DOHH2 (cell line): ENCODE data around the gene ABCA1.

Experiments
- H3F3A ChIP-seq: fragments of 200-600 bp; sonication (generic), shearing (Covaris generic); 2 replicates; pipeline ENCODE4 v1.6.0; 2016; ENCODE audit warnings: antibody characterized with exemption, mild to moderate bottlenecking; ENCODE audit not compliant: control insufficient read depth, insufficient read depth
- H3K27ac ChIP-seq: fragments of 200-600 bp; sonication (generic); 2 replicates; pipeline ENCODE4 v1.5.1; 2014; ENCODE audit warnings: low read depth, mild to moderate bottlenecking, low read length, moderate library complexity
- H3K27me3 ChIP-seq: fragments of 200-600 bp; sonication (generic); 2 replicates; pipeline ENCODE4 v1.6.1; 2014; ENCODE audit warnings: mild to moderate bottlenecking, low read length, mixed read lengths; ENCODE audit not compliant: control insufficient read depth
- H3K36me3 ChIP-seq: fragments of 200-600 bp; sonication (generic); 2 replicates; pipeline ENCODE4 v1.6.1; 2014; ENCODE audit warnings: mild to moderate bottlenecking, low read length, moderate library complexity, mixed read lengths; ENCODE audit not compliant: control insufficient read depth
- H3K4me1 ChIP-seq: fragments of 200-600 bp; sonication (generic); 2 replicates; pipeline ENCODE4 v1.6.1; 2014; ENCODE audit warnings: mild to moderate bottlenecking, low read length, mixed read lengths; ENCODE audit not compliant: control insufficient read depth
- H3K4me2 ChIP-seq: fragments of 200-600 bp; sonication (generic); 2 replicates; pipeline ENCODE4 v1.6.0; 2014; ENCODE audit warnings: mild to moderate bottlenecking, low read length, moderate library complexity
- H3K4me3 ChIP-seq: fragments of 200-600 bp; sonication (generic); 2 replicates; pipeline ENCODE4 v1.5.1; 2014; ENCODE audit warnings: mild to moderate bottlenecking, low read length, mixed read lengths
- H3K79me2 ChIP-seq: fragments of 200-600 bp; sonication (generic); 2 replicates; pipeline ENCODE4 v1.6.1; 2014; ENCODE audit warnings: mild to moderate bottlenecking, low read length, mixed read lengths; ENCODE audit not compliant: control insufficient read depth
- H3K9me2 ChIP-seq: fragments of 200-600 bp; sonication (generic); replicated peaks from 2 replicates; pipeline ENCODE4 v1.6.1; 2014; ENCODE audit warnings: mild to moderate bottlenecking, low read length, mixed read lengths; ENCODE audit not compliant: control insufficient read depth
- H3K9me3 ChIP-seq: fragments of 200-600 bp; sonication (generic); 2 replicates; pipeline ENCODE4 v1.6.1; 2014; ENCODE audit warnings: antibody characterized with exemption, low read length, mixed read lengths; ENCODE audit not compliant: control insufficient read depth, insufficient read depth
- H4K20me1 ChIP-seq: fragments of 200-600 bp; sonication (generic); 2 replicates; pipeline ENCODE4 v1.6.0; 2014; ENCODE audit warnings: low read depth, mild to moderate bottlenecking, antibody characterized with exemption, low read length, moderate library complexity; ENCODE audit not compliant: control insufficient read depth, insufficient read depth
- CTCF ChIP-seq: fragments of 200-600 bp; sonication (generic); IDR thresholded peaks from one replicate; pipeline ENCODE4 v1.5.1; 2014; ENCODE audit warnings: antibody characterized with exemption, mild to moderate bottlenecking, low read depth, low read length; ENCODE audit not compliant: poor library complexity, severe bottlenecking
- EZH2phosphoT487 ChIP-seq: fragments of 200-600 bp; sonication (generic); IDR thresholded peaks from 2 replicates; pipeline ENCODE4 v1.6.1; 2017; ENCODE audit warnings: borderline replicate concordance, mild to moderate bottlenecking, antibody characterized with exemption, low read length, moderate library complexity, mixed read lengths

The ABCA1 gene

GRCh38 chr9:104808035-104808614, 119.8 kb downstream of the ABCA1 start:
- H3K9me2 ChIP-seq = no peaks in the 10 kb centered on the region
- H3K79me2 ChIP-seq = no peaks in the 10 kb centered on the region
- no peaks in the 10 kb centered on the region for H3F3A ChIP-seq
- H3K27ac ChIP-seq = no peak overlapping the region
- H3K4me1 ChIP-seq = no peaks in the 10 kb centered on the region
- H3K9me3 ChIP-seq = no peaks in the 10 kb centered on the region
- no peak overlapping the region for H3K4me2 ChIP-seq
- no peaks in the 10 kb centered on the region for H4K20me1 ChIP-seq
- H3K36me3 ChIP-seq = peaks cover 83% of the 10 kb centered on the region
- TF ChIP-seq CTCF (no peak), EZH2phosphoT487 (no peak)
- H3K27me3 ChIP-seq = no peaks in the 10 kb centered on the region
- no peak overlapping the region for H3K4me3 ChIP-seq

GRCh38 chr9:104805441-104805840, 122.5 kb downstream of the ABCA1 start:
- TF ChIP-seq CTCF (no peak), EZH2phosphoT487 (no peak)
- H4K20me1 ChIP-seq = no peaks in the 10 kb centered on the region
- H3K27me3 ChIP-seq = no peaks in the 10 kb centered on the region
- no peaks in the 10 kb centered on the region for H3K79me2 ChIP-seq
- H3K4me1 ChIP-seq = no peaks in the 10 kb centered on the region
- H3K9me2 ChIP-seq = no peaks in the 10 kb centered on the region
- H3K4me3 ChIP-seq = no peak overlapping the region
- H3K9me3 ChIP-seq = no peaks in the 10 kb centered on the region
- no peaks in the 10 kb centered on the region for H3F3A ChIP-seq
- no peak overlapping the region for H3K4me2 ChIP-seq
- H3K36me3 ChIP-seq = peaks cover 77% of the 10 kb centered on the region
- no peak overlapping the region for H3K27ac ChIP-seq

GRCh38 chr9:104802906-104803305, 125.0 kb downstream of the ABCA1 start:
- no peaks in the 10 kb centered on the region for H3K9me3 ChIP-seq
- H3K27me3 ChIP-seq = no peaks in the 10 kb centered on the region
- no peaks in the 10 kb centered on the region for H3K79me2 ChIP-seq
- no peak overlapping the region for H3K27ac ChIP-seq
- no peaks in the 10 kb centered on the region for H4K20me1 ChIP-seq
- TF ChIP-seq CTCF = no peak
- no peak for TF ChIP-seq EZH2phosphoT487
- H3K9me2 ChIP-seq = no peaks in the 10 kb centered on the region
- no peak overlapping the region for H3K4me3 ChIP-seq
- no peaks in the 10 kb centered on the region for H3F3A ChIP-seq
- peaks cover 81% of the 10 kb centered on the region for H3K36me3 ChIP-seq
- no peaks in the 10 kb centered on the region for H3K4me1 ChIP-seq
- no peak overlapping the region for H3K4me2 ChIP-seq
